Anterior cingulate cortex (tissue), 58 donors: Measurements from ENCODE around the gene NKX6-1.

Source experiments
- DNase-seq, 58 donors: peaks; one replicate each; lab custom pipeline; 2025; lab: John Stamatoyannopoulos, UW

The NKX6-1 gene

GRCh38 chr4:84499624-84499982, 511 bp upstream of the NKX6-1 start:
- no peak for DNase-seq

DNA sequence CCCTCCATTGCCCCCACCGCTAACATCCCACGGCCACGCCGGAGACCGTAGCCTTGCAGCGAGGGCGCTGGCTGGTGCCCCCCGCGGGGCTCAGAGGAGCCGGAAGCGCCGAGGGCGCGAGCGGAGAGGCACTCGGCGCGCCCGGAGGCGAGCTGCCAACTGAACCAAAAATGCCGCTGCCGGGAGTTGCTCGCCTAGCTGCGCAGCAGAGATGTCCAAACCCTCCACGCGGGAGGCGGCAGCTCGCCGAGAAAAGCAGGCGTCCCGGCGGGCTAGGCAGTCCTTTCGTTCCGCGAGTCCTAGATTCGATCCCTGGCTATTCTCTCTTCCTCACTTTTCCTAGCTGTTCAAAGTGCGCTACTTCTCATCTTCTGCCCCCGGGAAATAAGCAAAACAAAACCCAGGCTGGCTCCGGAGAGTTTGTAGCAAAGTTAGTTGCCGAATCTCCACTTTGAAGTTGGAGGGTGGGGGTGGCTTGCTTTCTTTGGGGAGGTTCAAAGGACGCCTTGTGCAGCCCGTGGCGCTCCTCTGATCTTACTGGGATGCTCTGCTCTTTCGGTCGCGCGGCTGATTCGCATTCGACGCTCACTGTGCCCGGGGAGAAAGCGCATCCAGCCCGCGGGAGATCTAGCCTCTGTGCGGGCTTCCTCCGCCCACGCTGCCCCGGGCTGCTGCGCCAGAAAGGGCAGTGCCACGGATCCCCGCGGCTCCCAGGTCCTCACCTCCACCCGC, 723 bp downstream of the NKX6-1 start:
- peak in 1 of 58 donors; percentile 8 for DNase-seq

- no peak for DNase-seq
Measured at GRCh38 chr4:84497504-84498202, 1.4 kb downstream of the NKX6-1 start.

- DNase-seq: no peak
Measured at GRCh38 chr4:84496706-84497503, 2.2 kb downstream of the NKX6-1 start.

DNA sequence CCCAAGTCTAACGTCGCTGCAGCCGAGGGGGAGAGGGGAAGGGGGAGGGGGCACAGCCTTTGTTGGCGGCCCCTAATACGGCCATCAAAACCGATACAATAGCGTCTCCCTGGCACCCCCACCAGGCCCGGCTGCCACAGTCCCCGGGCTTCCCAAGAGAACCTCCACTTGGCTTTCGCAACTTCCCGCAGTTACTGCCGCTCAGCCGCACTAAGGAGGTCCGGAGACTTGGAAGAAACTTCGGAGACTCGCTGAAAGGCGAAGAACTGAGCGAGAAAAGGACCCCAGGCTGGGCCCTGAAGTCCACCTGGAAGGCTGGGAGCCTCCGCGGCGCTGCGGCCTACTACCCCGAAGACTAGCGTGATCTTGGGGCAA, 2.8 kb downstream of the NKX6-1 start:
- no peak for DNase-seq

- DNase-seq: no peak
Measured at GRCh38 chr4:84495794-84496261, 3.3 kb downstream of the NKX6-1 start.

DNA sequence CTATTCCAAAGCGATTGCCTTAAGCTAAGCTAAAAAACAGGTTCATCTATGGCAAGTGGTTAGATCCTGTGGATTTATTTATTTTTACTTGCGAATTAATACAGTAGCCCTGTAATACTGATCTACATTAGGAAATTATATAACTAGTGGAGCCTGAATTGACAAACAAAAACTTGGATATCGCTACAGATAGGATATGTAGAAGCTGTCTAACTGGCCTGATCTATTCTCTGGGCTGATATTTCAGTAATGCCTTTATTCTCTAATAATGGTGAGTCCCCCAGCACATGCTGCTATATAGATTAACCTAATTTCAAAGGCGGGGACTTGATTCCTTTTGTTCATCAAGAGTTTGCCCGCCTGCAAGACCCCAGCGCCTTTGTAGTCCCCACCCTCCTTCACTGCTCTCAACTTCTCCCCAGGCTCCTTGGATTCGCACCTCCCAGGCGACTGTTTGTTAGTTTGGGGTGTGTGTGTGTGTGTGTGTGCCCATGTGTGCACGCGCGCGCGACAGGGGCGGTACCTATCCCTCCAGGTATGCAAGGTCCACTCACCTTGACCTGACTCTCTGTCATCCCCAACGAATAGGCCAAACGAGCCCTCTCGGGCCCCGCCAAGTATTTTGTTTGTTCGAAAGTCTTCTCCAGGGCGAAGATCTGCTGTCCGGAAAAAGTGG, 3.8 kb downstream of the NKX6-1 start:
- no peak for DNase-seq

- no peak for DNase-seq
Measured at GRCh38 chr4:84494531-84494930, 4.6 kb downstream of the NKX6-1 start.

- DNase-seq: no peak
Measured at GRCh38 chr4:84494076-84494475, 5.0 kb downstream of the NKX6-1 start.

DNA sequence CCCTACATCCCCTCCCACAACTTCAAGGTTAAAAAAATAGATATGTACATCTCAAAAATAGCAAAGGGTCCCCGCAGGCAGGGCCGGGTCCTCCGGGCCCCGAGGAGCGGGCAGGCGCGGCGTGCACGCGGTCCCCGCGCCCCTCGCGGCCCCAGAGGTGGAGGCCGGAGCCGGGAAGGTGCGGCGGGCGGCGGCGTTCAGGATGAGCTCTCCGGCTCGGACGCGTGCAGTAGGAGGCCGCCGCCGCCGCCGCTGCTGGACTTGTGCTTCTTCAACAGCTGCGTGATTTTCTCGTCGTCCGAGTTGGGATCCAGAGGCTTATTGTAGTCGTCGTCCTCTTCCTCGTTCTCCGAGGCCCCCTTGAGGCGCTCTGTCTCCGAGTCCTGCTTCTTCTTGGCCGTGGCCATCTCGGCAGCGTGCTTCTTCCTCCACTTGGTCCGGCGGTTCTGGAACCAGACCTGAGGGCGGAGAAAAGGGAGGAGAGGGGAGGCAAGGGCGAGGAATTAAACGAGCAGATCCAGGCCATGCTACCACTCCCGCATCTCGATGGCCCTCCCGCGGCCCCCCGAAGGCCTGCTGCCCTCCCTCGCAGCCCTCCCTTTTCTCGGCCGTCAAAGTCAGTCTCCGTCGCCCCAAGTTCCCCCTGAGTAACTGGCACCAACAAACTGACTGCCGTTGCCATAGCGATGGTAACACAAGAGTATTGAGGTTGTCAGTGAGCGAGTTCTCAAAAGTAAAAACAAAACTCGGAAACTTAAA, 5.8 kb downstream of the NKX6-1 start:
- DNase-seq: no peak

DNA sequence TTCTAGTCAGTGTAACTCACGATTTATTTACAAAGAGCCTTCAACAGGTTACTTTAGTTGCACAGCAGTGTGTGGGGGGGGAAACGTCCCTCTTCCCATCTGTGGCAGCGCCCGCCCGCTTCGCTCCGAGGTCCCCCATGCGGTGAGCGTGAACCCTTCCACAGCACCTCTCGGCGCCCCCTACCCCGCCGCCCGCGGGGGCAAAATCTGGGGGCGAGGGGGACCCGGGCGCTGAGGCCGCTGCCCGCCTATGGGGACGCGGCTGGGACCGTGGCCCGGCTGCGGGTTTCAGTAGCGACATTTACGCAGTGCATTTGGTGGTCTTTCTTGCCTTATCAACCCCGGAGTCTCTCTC, 6.4 kb downstream of the NKX6-1 start:
- DNase-seq: no peak

DNA sequence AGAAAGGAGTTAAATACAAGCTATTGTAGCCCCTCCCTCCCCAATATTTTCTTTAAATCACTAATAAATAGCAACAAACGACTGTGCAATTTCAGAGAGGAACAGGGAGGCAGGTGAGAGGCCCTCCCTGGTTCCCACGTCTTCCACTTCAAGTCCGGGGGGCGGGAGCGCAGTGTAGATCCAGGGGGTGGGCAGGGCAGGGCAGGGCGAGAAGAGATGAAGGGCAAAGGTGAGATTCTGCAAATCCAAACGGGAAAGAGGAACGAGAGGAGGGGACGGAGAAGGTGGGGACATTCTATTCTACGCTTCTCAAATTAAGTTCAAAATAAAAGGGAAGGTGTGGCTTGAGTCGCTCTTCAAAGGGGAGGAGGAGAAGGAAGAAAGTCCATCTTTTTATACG, 6.8 kb downstream of the NKX6-1 start:
- DNase-seq: no peak

DNA sequence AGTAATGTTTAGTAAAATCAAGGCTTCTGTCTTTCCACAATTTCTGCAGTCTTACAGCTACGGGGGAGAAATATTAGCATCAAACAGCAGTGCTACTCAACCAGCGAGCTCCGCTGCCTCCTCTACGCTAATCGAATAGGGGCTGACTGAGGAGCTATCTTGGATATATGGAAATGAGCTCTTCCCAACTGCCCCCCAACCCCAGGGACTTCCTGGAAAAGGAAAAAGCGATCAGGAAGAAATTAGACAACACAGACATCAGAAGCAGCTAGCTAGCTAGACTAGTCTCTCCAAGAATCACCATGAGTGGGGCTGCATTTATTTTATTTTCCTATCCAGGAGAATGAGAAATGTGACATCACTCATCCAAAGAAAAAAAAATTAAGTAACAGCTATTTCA, 7.6 kb downstream of the NKX6-1 start:
- DNase-seq: no peak

DNA sequence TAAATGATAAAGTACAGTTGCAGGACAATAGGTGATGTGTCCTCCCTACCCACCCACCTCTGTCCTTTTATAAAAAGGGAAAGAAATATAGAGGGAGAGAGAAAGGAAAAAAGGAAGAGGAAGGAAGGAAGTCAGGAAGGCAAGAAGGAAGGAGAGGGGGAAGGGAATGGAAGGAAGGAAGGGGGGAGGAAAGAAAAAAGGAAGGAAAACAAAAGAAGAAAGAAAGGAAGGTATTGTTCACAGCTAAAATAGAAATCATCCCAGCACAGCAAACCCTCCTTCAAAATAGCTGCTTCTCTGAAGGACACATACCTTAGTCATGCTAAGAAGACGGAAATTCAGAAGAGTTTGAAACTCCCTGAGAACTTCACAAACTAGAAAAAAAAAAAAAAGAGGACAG, 8.4 kb downstream of the NKX6-1 start:
- DNase-seq: no peak

DNA sequence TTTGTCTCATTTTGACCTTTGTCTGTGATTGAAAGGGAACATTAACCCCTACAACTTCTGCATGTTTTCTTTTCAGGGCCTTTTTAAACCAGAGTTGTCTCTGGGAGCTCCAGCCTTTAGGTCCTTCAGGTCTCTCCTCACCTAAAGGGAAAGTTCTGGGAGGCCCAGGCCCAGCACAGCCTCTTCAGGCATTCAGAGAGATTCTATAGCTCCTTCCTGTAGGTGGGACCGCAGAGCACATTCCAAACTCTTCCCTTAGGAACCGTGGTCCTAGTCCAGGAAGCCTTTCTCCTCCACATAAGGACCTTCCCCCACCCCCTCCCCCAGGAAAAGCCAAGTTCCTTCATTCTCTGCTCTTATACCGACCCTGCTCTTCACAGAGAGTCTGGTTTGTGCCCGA, 14.9 kb downstream of the NKX6-1 start:
- no peak for DNase-seq

GRCh38 chr4:84483688-84484087, 15.4 kb downstream of the NKX6-1 start:
- DNase-seq: no peak

DNA sequence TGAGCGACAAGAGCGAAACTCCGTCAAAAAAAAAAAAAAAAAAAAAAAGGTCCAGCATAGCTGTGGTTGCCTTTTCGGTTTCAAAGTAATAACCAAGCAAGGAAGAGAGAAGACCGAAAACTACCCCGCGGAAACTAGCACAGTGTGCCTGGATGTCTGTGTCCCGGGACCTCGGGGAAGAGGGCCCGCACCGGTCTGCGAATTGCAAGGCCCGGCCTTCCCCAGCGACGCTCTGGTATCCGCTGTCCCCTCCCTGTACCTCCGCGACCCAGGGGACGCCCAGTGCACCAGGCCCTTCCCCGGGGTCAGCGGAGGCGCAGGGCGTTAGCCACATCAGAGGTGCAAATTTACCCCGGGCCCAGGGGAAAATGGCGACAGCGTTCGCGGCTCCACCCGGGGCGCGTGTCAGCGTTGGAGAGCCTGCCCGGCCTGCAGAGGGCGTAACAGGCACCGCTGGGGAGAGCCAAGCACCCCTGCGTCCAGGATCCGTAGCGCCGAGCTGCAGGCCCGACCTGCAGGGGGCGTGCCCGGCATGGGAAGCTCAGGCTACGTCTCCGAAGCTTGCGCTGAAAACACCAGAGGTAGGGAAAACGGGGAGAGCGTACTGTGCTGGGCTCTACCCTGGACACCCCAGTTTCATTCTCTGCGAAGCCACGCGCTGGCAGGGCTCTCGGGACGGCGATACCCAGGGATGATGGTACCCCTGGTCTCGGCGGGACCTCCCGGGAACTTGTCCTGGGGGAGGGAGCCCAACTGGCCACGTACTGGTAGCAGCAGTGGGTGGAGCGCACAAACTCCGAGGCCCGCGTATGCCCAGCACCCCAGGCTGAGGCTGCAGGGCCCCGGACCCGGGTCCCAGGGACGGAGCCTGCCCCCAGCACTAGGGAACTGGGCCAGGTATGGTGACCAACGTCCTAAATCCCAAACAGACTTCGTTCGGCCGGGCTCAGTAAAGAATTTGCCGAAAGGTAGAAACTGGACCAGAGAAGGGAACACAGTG, 16.2 kb downstream of the NKX6-1 start:
- no peak for DNase-seq

DNA sequence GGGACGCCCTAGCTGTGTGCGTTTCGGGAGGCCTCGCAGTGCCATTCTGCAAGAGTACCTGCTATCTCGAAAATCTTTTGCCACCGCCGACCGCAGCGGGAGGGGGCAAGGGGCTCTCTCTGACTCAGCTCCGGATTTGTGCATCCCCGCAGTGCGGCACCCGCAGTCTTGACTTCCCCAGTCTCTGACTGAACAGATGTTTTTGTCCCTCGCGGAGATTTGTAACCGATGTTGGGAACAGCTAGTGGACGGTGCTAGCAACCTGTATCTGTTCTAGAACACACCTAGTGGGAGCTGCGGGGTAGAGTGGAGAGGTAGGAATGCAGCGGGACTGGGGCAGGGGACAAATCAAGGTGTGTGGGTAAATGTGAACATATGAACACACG, 17.2 kb downstream of the NKX6-1 start:
- DNase-seq: no peak
